Activated gamma-delta T cell treated with anti-CD3 and anti-CD28 coated beads, Interleukin-2, amount 50 U/mL, for 16 hours (primary cell): Measurements from ENCODE around the gene ACSS1.
"Not testable (repeated sequence)": the region's sequence is repeated elsewhere in the genome, so short reads cannot be mapped to it uniquely, and the experiment has no call there.

Experiments
- DNase-seq: peaks from one replicate; pipeline ENCODE4 v3.0.0-alpha.2; 2020; ENCODE audit warnings: low read depth

ACSS1 gene

GRCh38 chr20:25009218-25010145 lies 48.5 kb downstream of the ACSS1 start:
- DNase-seq = no peak

GRCh38 chr20:25008388-25009217 lies 49.3 kb downstream of the ACSS1 start:
- no peak for DNase-seq

- DNase-seq = no peak
Measured at GRCh38 chr20:25007491-25008305, 50.2 kb downstream of the ACSS1 start.

- DNase-seq = no peak
Measured at GRCh38 chr20:25006431-25007167, 51.3 kb downstream of the ACSS1 start.

GRCh38 chr20:25005661-25006060 lies 52.3 kb downstream of the ACSS1 start:
- DNase-seq = no peak

GRCh38 chr20:25005220-25005619 lies 52.7 kb downstream of the ACSS1 start:
- no peak for DNase-seq

GRCh38 chr20:25003002-25003401 lies 54.9 kb downstream of the ACSS1 start:
- DNase-seq = no peak

GRCh38 chr20:25001323-25001722 lies 56.6 kb downstream of the ACSS1 start:
- not testable (repeated sequence) for DNase-seq

GRCh38 chr20:25000268-25000801 lies 57.6 kb downstream of the ACSS1 start:
- no peak for DNase-seq

- no peak for DNase-seq
Measured at GRCh38 chr20:24999568-24999967, 58.4 kb downstream of the ACSS1 start.

GRCh38 chr20:24998631-24999445 lies 59.1 kb downstream of the ACSS1 start:
- DNase-seq = no peak

GRCh38 chr20:24998121-24998520 lies 59.8 kb downstream of the ACSS1 start:
- DNase-seq = no peak

GRCh38 chr20:24996449-24997377 lies 61.2 kb downstream of the ACSS1 start:
- DNase-seq = no peak

GRCh38 chr20:24995741-24996448 lies 62.0 kb downstream of the ACSS1 start:
- DNase-seq = no peak

GRCh38 chr20:24994470-24995368 lies 63.2 kb downstream of the ACSS1 start:
- DNase-seq = peak; percentile 79

GRCh38 chr20:24994186-24994465 lies 63.8 kb downstream of the ACSS1 start:
- no peak for DNase-seq

GRCh38 chr20:24993337-24994185 lies 64.4 kb downstream of the ACSS1 start:
- no peak for DNase-seq
